ELF-1 (cell line): ENCODE results near the gene ALDH3A1.

ENCODE experiments used
- DNase-seq: peaks from one replicate; pipeline ENCODE4 v3.0.0-alpha.2; 2016; ENCODE audit warnings: low read depth, low spot score

Gene ALDH3A1

DNA sequence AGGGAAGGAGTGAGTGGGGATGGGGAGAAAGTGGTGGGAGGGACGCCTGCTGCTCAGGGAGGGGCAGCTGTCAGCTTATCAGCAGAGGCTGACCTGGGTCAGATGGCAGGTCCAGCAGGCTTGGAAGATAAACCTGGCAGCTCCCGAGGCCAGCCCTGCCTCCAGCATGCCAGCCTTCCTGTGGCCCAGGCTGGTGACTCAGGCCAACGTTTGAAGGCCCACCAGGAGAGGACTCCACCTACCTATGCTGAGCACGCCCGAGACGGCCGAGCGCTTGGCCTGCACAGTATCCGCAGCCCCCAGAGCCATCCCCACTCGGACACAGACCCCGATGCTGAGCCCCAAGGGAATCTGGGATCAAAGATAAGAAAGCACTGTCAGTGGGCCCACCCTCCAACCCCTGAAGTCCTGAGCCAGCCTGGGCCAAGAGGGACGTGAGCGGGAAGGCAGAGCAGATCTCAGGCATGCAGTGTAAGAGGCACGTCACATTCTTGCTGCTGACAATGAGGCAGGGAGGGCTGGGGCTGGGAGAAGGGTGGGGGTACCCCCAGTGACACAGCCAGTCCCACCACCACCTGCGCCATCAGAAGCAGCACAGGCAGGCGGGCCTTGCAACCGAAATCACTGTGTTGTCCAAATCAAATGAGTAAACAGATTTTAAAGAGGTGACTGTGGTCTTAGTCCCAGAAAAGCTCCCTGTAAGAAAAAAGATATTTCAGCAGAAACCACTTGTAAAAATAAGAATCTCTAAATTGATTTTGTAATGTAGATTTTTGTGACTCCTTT is 44.1 kb downstream of the ALDH3A1 start:
- peak; percentile 76 for DNase-seq

DNA sequence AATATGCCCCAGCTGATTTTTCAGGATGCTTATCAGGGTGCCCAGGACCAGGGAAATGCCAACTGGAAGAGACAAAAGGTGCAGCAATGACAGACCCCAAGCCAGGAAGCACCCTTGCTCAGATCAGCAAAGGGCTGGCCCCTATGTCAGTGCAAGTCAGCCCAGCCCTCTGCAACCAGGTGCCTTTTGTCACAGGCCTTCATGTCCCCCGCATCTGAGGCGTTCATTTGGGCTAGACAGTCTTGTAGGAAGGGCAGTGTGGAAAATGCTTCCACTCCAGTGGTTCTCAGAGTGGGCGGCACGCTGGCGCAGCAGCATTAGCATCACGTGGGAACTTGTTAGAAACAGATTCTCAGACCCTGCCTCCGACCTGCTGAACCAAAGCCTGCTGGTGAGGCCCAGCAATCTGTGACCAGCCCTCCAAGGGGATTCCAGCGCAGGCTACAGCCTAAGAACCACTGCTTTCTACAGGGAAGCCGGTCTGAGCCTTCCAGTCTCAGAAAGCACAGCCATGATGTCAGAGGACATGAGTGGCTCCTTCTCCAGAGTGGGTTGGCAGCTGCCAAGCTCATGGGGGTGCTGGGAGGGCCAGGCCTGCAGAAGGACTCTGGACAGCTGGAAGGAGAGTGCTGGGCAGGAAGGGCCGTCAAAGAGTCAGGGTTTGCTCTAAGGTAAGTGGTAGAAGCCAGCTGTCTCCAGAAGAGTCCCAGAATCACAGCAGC is 44.8 kb downstream of the ALDH3A1 start:
- peak; percentile 37 for DNase-seq

DNA sequence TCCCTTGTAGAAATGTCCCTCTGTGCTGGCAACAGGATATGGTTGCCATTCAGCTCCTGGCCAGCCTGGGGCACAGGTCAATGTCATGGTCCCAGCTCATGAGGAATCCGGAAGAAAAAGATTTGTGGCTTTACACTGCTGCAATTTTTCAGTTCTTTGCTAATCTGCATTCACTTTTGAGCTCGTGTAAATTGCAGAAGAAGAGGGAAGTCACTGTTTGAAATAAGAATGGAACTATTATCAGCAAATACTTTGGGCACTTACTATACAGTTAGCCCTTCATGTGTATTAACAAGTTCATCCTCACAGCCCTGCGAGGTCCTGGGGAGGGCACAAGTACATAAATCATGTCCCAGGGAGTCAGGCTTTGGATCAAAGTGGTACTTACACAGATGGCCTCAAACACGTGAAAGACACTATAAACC is 45.9 kb downstream of the ALDH3A1 start:
- no peak for DNase-seq
